Activated CD8-positive, alpha-beta T cell treated with anti-CD3 and anti-CD28 coated beads for 36 hours (primary cell): ENCODE measurements around the gene CCDC92B. TPM values are rescaled to one million over a fixed set of nuclear protein-coding genes. Genes with fewer than 3 reads are reported as not detected.
"Not testable (repeated sequence)": the region's sequence is repeated elsewhere in the genome, so short reads cannot be mapped to it uniquely, and the experiment has no call there.

Experiments
- ATAC-seq: fragments of 200-7000 bp; cut with Tn5 transposase; one replicate; pipeline ENCODE4 v1.10.0; 2021; ENCODE audit warnings: mild to moderate bottlenecking, moderate library complexity
- CTCF ChIA-PET: fragments of 350-600 bp; sonication (Branson Sonifier 250); formaldehyde crosslinking; loops from one replicate; lab custom pipeline; 2021; ENCODE audit warnings: antibody characterized with exemption; lab: Charles Lee
- POLR2A ChIA-PET: fragments of 350-600 bp; sonication (Branson Sonifier 250); formaldehyde crosslinking; loops from one replicate; lab custom pipeline; 2021; ENCODE audit warnings: antibody characterized with exemption; lab: Charles Lee
- DNase-seq: peaks from one replicate; pipeline ENCODE4 v3.0.0-alpha.2; 2020
- H3K27ac Mint-ChIP-seq: one replicate; pipeline ENCODE4 v1.8.0; 2021; ENCODE audit warnings: mild to moderate bottlenecking, mixed read lengths
- H3K27me3 Mint-ChIP-seq: one replicate; pipeline ENCODE4 v1.8.0; 2021; ENCODE audit warnings: mixed read lengths
- H3K36me3 Mint-ChIP-seq: one replicate; pipeline ENCODE4 v1.8.0; 2021; ENCODE audit warnings: low read depth, mixed read lengths
- H3K4me1 Mint-ChIP-seq: one replicate; pipeline ENCODE4 v1.8.0; 2021; ENCODE audit warnings: low read depth, mixed read lengths
- H3K4me3 Mint-ChIP-seq: one replicate; pipeline ENCODE4 v1.8.0; 2021; ENCODE audit warnings: mild to moderate bottlenecking, moderate library complexity, mixed read lengths
- H3K9me3 Mint-ChIP-seq: one replicate; pipeline ENCODE4 v1.8.0; 2021; ENCODE audit warnings: mixed read lengths
- CTCF ChIP-seq: fragments of 200-600 bp; IDR thresholded peaks from one replicate; pipeline ENCODE4 v1.8.0; 2022; ENCODE audit warnings: antibody characterized with exemption, mild to moderate bottlenecking
- intact Hi-C: fragments of 100-400 bp; cut with micrococcal nuclease; formaldehyde crosslinking; loops from one replicate; pipeline ENCODE4 v1.10.0; 2022
- microRNA-seq: library from miRNA; unstranded; fragments of <30 nt; microRNA quantifications from one replicate; pipeline ENCODE4 v1.2.0, GENCODE V29; 2022; ENCODE audit warnings: borderline microRNAs expressed, borderline replicate concordance
- total RNA-seq, 2 experiments: library from RNA; stranded (reverse); gene quantifications; one replicate each; pipeline ENCODE4 v1.2.3, GENCODE V29; 2021

CCDC92B gene
- total RNA-seq, 2 experiments from 2014 or later, result 0.09 TPM; not detected in 1

- CTCF ChIA-PET, result no interaction called here
- no peaks in the 10 kb centered on the region for H3K4me1 Mint-ChIP-seq
- peak overlapping the region; percentile 26 for H3K27ac Mint-ChIP-seq
- intact Hi-C loops, result no loop called here
- DNase-seq, result no peak
- POLR2A ChIA-PET, result no interaction called here
- H3K4me3 Mint-ChIP-seq, result no peak overlapping the region
- H3K9me3 Mint-ChIP-seq, result no peaks in the 10 kb centered on the region
- no peak for ATAC-seq
- peaks cover 34% of the 10 kb centered on the region for H3K36me3 Mint-ChIP-seq
- no peaks in the 10 kb centered on the region for H3K27me3 Mint-ChIP-seq
- no peak for TF ChIP-seq CTCF
Measured at GRCh38 chr17:2680961-2681360, 68.5 kb downstream of the CCDC92B start.

- DNase-seq, H3K9me3 Mint-ChIP-seq, H3K27ac Mint-ChIP-seq, POLR2A ChIA-PET, ATAC-seq, intact Hi-C loops, H3K27me3 Mint-ChIP-seq, H3K4me3 Mint-ChIP-seq, H3K4me1 Mint-ChIP-seq, CTCF ChIA-PET: not testable (repeated sequence)
- peaks cover 43% of the 10 kb centered on the region for H3K36me3 Mint-ChIP-seq
Measured at GRCh38 chr17:2679247-2679646, 70.2 kb downstream of the CCDC92B start.

Small RNA genes lying within 50 kb of the gene (microRNA-seq; reads per million reads assigned to microRNA genes)
- not detected for gene MIR1253
- not detected for gene MIR6776

Other genes with a start within 250 kb of the CCDC92B start
- gene METTL16, start 237.8 kb downstream of the CCDC92B start, total RNA-seq, result 10 to 100 TPM; 47.9 to 50.3 TPM
- 100 to 1,000 TPM; 159 to 168 TPM for gene PAFAH1B1, start 156.0 kb downstream of the CCDC92B start, total RNA-seq
- 100 to 1,000 TPM; 105 to 111 TPM for gene CLUH, start 37.9 kb downstream of the CCDC92B start, total RNA-seq
- gene RAP1GAP2, start 46.8 kb upstream of the CCDC92B start, total RNA-seq, result under 1 TPM; 0.31 to 0.50 TPM